NCI-H2171 treated with DMSO at 0.1 percent for 48 hours (cell line): Measurements from ENCODE around the gene TSHR.

Experiments used
- DNase-seq: peaks from one replicate; lab custom pipeline; 2025; lab: John Stamatoyannopoulos, UW

The TSHR gene

GRCh38 chr14:81178063-81178462, 222.6 kb downstream of the TSHR start:
- DNase-seq = no peak

GRCh38 chr14:81179631-81180030, 224.2 kb downstream of the TSHR start:
- DNase-seq = no peak

- DNase-seq = no peak
Observed at GRCh38 chr14:81187832-81188522, 232.6 kb downstream of the TSHR start.

- no peak for DNase-seq
Observed at GRCh38 chr14:81192594-81192993, 237.2 kb downstream of the TSHR start.

- DNase-seq = no peak
Observed at GRCh38 chr14:81193924-81194633, 238.7 kb downstream of the TSHR start.
